ENCODE data around the gene EEPD1.

Gene EEPD1

GRCh38 chr7:36157527-36158320, 4.7 kb downstream of the EEPD1 start:
- no peak for DNase-seq

- no peak for DNase-seq
Measured at GRCh38 chr7:36158321-36158605, 5.2 kb downstream of the EEPD1 start.

GRCh38 chr7:36159618-36160017, 6.6 kb downstream of the EEPD1 start:
- no peak for DNase-seq

GRCh38 chr7:36160313-36160712, 7.3 kb downstream of the EEPD1 start:
- no peak for DNase-seq

GRCh38 chr7:36161996-36162395, 8.9 kb downstream of the EEPD1 start:
- DNase-seq = no peak

- DNase-seq = no peak
Measured at GRCh38 chr7:36165059-36165458, 12.0 kb downstream of the EEPD1 start.

- no peak for DNase-seq
Measured at GRCh38 chr7:36165802-36166201, 12.7 kb downstream of the EEPD1 start.

- DNase-seq = no peak
Measured at GRCh38 chr7:36167403-36168050, 14.5 kb downstream of the EEPD1 start.

- no peak for DNase-seq
Measured at GRCh38 chr7:36171503-36171902, 18.4 kb downstream of the EEPD1 start.

GRCh38 chr7:36175886-36176285, 22.8 kb downstream of the EEPD1 start:
- no peak for DNase-seq

- DNase-seq = no peak
Measured at GRCh38 chr7:36176697-36177096, 23.6 kb downstream of the EEPD1 start.

- DNase-seq = no peak
Measured at GRCh38 chr7:36180121-36180520, 27.1 kb downstream of the EEPD1 start.

GRCh38 chr7:36181668-36182067, 28.6 kb downstream of the EEPD1 start:
- no peak for DNase-seq

GRCh38 chr7:36182854-36183604, 30.0 kb downstream of the EEPD1 start:
- DNase-seq = no peak

- DNase-seq = no peak
Measured at GRCh38 chr7:36185092-36185491, 32.0 kb downstream of the EEPD1 start.

- no peak for DNase-seq
Measured at GRCh38 chr7:36185756-36186155, 32.7 kb downstream of the EEPD1 start.

GRCh38 chr7:36186359-36187121, 33.5 kb downstream of the EEPD1 start:
- no peak for DNase-seq

GRCh38 chr7:36188266-36188665, 35.2 kb downstream of the EEPD1 start:
- DNase-seq = no peak

GRCh38 chr7:36188906-36189305, 35.9 kb downstream of the EEPD1 start:
- no peak for DNase-seq

GRCh38 chr7:36190447-36191291, 37.6 kb downstream of the EEPD1 start:
- no peak for DNase-seq

GRCh38 chr7:36191292-36191920, 38.4 kb downstream of the EEPD1 start:
- no peak for DNase-seq
